NOMO-1 (cell line): ENCODE measurements around the gene CLIC4.
A peak's percentile ranks its signal among the peaks of the same experiment; 100 is the strongest.
"Not testable (repeated sequence)": the region's sequence is repeated elsewhere in the genome, so short reads cannot be mapped to it uniquely, and the experiment has no call there.

Experiments
- DNase-seq, 2 experiments: peaks; one replicate each; lab custom pipeline; 2025; ENCODE audit not compliant: unreplicated experiment in 2 of 2; lab: John Stamatoyannopoulos, UW

Gene CLIC4

GRCh38 chr1:24769656-24770651 lies 24.7 kb downstream of the CLIC4 start:
- DNase-seq: peak in 1 of 2 experiments; percentile 50

GRCh38 chr1:24770881-24771280 lies 25.6 kb downstream of the CLIC4 start:
- DNase-seq: no peak

- DNase-seq: peak in 1 of 2 experiments; percentile 22
Measured at GRCh38 chr1:24771574-24771973, 26.3 kb downstream of the CLIC4 start.

- no peak for DNase-seq
Measured at GRCh38 chr1:24773618-24774017, 28.4 kb downstream of the CLIC4 start.

- DNase-seq: no peak
Measured at GRCh38 chr1:24775348-24775747, 30.1 kb downstream of the CLIC4 start.

- DNase-seq: no peak
Measured at GRCh38 chr1:24775916-24776315, 30.7 kb downstream of the CLIC4 start.

GRCh38 chr1:24776821-24777220 lies 31.6 kb downstream of the CLIC4 start:
- no peak for DNase-seq

GRCh38 chr1:24778141-24778540 lies 32.9 kb downstream of the CLIC4 start:
- no peak for DNase-seq

- DNase-seq: not testable (repeated sequence)
Measured at GRCh38 chr1:24779199-24779598, 34.0 kb downstream of the CLIC4 start.

- no peak for DNase-seq
Measured at GRCh38 chr1:24779689-24780464, 34.6 kb downstream of the CLIC4 start.

- DNase-seq: not testable (repeated sequence)
Measured at GRCh38 chr1:24780626-24781025, 35.4 kb downstream of the CLIC4 start.

GRCh38 chr1:24782689-24783088 lies 37.4 kb downstream of the CLIC4 start:
- no peak for DNase-seq

GRCh38 chr1:24783713-24784112 lies 38.5 kb downstream of the CLIC4 start:
- no peak for DNase-seq

- peak; percentile 24 to 53 for DNase-seq
Measured at GRCh38 chr1:24786191-24786590, 40.9 kb downstream of the CLIC4 start.

GRCh38 chr1:24790490-24790889 lies 45.2 kb downstream of the CLIC4 start:
- no peak for DNase-seq

GRCh38 chr1:24793447-24794129 lies 48.3 kb downstream of the CLIC4 start:
- DNase-seq: no peak

GRCh38 chr1:24794130-24794502 lies 48.9 kb downstream of the CLIC4 start:
- DNase-seq: peak in 1 of 2 experiments; percentile 17

- DNase-seq: no peak
Measured at GRCh38 chr1:24795236-24795635, 50.0 kb downstream of the CLIC4 start.

GRCh38 chr1:24796524-24796923 lies 51.3 kb downstream of the CLIC4 start:
- DNase-seq: no peak

GRCh38 chr1:24799242-24799641 lies 54.0 kb downstream of the CLIC4 start:
- DNase-seq: not testable (repeated sequence)

GRCh38 chr1:24801176-24801575 lies 55.9 kb downstream of the CLIC4 start:
- peak; percentile 45 to 62 for DNase-seq
